GM18951 (cell line): ENCODE results near the gene ELMO2.

Experiments used
- POLR2A ChIP-seq: IDR thresholded peaks from 4 replicates; pipeline ENCODE4 v1.6.1; 2011; ENCODE audit warnings: mild to moderate bottlenecking; ENCODE audit not compliant: insufficient read length, insufficient read depth; ENCODE audit errors: extremely low read depth
- in situ Hi-C: fragments of 300-500 bp; cut with MboI; formaldehyde crosslinking; loops from one replicate; pipeline ENCODE4 v1.12.0; 2022; ENCODE audit warnings: low sequenced_read_pairs, mixed read lengths, inconsistent platforms; ENCODE audit not compliant: unreplicated experiment

ELMO2 gene

GRCh38 chr20:46357030-46357514 is 49.3 kb downstream of the ELMO2 start:
- TF ChIP-seq POLR2A = no peak
- in situ Hi-C loops = no loop called here

- in situ Hi-C loops = no loop called here
- TF ChIP-seq POLR2A = peak; percentile 10
Observed at GRCh38 chr20:46356195-46357029, 50.0 kb downstream of the ELMO2 start.

- in situ Hi-C loops = no loop called here
Observed at GRCh38 chr20:46355778-46356177, 50.6 kb downstream of the ELMO2 start.

GRCh38 chr20:46354920-46355654 is 51.3 kb downstream of the ELMO2 start:
- in situ Hi-C loops = no loop called here
- TF ChIP-seq POLR2A = no peak

More at GRCh38 chr20:46355778-46356177, 50.6 kb downstream of the ELMO2 start:
- no peak for TF ChIP-seq POLR2A

- in situ Hi-C loops = no loop called here
- TF ChIP-seq POLR2A = no peak
Observed at GRCh38 chr20:46354207-46354555, 52.2 kb downstream of the ELMO2 start.

- no peak for TF ChIP-seq POLR2A
- in situ Hi-C loops = no loop called here
Observed at GRCh38 chr20:46353500-46354206, 52.8 kb downstream of the ELMO2 start.

GRCh38 chr20:46352370-46352938 is 54.0 kb downstream of the ELMO2 start:
- in situ Hi-C loops = no loop called here
- no peak for TF ChIP-seq POLR2A

GRCh38 chr20:46351357-46352058 is 54.9 kb downstream of the ELMO2 start:
- TF ChIP-seq POLR2A = no peak
- in situ Hi-C loops = no loop called here

GRCh38 chr20:46350986-46351267 is 55.5 kb downstream of the ELMO2 start:
- in situ Hi-C loops = no loop called here
- TF ChIP-seq POLR2A = no peak

GRCh38 chr20:46350201-46350985 is 56.0 kb downstream of the ELMO2 start:
- peak; percentile 25 for TF ChIP-seq POLR2A
- in situ Hi-C loops = no loop called here

- in situ Hi-C loops = no loop called here
- no peak for TF ChIP-seq POLR2A
Observed at GRCh38 chr20:46349742-46350056, 56.7 kb downstream of the ELMO2 start.
